Amniotic epithelial cell (primary cell): ENCODE measurements around the gene TBC1D32.
"Not testable (repeated sequence)": the region's sequence is repeated elsewhere in the genome, so short reads cannot be mapped to it uniquely, and the experiment has no call there.

Experiments used
- DNase-seq: peaks from one replicate; pipeline ENCODE4 v3.0.0-alpha.2; 2010; ENCODE audit warnings: low read depth

TBC1D32 gene

DNA sequence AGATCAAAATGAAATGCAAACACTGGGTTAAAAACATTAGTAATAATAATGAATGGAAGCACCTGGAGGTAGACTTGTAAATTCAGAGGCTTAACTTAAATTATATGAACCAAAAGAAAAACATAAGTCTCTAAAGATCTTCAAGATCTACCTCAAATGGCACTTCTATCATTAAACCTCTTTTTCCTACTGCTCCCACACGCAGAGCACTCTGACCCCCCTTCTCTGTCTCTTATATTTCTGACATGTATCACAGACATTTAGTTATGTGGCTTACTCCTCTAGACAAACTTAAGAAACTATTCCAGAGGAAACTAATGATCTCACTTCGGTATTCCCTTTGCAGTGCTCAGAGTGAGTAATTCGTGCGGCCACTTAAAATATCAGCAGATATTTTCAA lies 1.1 kb downstream of the TBC1D32 start:
- DNase-seq = no peak

DNA sequence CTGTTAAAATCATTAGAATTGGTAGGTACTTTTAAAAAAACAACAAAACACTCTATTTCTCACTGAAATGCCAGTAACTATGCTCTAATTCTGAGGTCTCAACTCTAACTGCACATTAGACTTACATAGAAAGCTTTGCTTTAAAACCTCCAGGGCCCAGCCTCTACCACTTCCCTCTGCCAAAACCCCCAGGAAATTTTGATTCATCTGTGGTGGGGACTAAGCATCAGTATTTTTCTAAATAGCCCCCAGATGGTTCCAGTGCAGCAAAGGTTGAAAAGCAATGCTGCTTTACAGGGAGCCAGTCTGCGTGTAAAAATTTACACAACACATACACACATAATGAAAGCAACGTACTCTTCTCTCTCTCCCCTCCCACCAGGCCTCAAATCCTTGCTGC lies 3.8 kb downstream of the TBC1D32 start:
- DNase-seq = no peak

DNA sequence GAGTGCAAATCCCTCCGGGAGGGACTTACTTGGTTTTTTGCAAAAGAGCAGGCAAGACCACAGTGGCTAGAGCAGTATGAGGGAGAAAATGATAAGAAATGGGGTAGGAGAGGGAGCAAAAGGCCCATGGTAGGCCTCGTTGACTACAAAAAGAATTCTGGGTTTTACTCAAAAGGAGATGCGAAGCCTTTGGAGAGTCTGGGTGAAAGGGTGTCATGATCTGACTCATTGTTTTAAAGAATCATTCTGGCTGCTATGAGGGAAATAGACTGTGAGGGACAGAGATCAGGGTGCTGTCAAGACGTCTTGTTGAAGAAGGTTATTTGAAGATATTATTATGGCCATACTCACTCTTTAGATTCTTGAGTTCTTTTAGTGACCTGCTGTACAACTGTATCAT lies 13.0 kb downstream of the TBC1D32 start:
- no peak for DNase-seq

DNA sequence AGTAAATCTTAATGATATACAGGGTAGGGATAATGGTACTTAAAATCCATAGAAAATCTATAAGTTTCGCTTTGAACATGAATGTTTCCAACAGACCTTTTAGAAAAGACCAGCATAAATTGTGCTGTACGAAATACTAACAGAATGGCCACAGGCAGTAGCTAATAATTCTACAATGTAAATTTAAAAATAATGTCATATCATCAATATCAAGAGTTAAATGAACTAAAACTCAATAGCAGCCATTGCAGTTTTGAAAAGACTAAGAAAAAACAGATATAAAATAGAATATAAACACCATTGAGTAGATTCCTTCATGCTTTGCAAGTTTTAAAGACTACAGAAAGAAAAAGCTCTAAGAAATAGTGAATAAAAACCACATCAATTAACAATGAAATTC lies 14.7 kb downstream of the TBC1D32 start:
- no peak for DNase-seq

DNA sequence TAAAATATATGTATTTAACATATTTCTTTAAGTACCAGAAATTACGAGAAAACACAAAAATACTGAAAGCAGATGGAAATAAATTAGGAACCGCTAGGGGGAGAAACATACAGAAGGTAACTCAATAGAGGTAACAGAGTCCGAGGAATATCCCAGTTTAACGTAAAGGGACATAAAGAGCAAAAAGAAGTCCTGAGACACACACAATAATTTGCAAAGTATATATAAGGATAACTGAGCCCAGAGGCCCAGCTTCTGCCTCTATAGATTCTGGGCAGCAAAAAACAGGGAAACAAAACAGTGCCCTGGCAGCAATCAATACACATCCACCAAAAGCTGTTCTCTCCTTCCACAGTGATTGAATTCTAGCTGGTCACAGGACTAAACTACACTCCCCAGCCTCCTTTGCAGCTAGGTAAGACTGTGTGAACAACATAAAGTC lies 15.1 kb downstream of the TBC1D32 start:
- no peak for DNase-seq

DNA sequence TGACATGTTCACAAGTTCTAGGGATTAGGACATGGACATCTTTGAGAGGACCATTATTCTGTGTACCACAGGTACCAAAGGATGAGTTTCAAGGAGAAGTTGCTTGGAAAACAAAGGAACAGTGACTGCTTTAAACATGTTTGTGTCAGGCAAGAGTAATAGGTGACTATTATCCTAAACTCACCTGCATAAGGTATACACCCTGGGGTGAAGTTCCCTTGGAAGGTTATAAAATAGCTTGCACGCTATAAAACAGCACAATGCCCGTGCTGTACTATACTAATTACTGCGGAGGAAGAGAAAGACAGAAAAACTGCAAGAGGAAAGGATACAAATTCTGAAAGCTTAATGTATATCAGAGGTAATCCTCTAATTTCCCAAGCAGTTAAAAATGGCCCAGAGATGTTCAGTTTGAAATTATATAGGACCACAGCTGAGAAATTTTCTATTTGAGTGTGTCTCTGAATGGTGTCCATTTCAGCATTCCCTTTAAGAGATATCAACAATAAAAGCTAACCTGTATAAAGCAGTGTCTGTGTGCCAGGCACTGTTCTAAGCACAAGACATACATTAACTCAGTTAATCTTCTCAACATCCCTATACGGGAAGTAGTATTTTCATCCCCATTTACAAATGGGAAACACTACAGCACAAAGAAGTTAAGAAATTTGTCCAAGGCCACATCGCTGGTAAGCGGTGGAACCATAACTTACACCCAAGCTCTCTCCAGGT lies 19.7 kb downstream of the TBC1D32 start:
- no peak for DNase-seq

DNA sequence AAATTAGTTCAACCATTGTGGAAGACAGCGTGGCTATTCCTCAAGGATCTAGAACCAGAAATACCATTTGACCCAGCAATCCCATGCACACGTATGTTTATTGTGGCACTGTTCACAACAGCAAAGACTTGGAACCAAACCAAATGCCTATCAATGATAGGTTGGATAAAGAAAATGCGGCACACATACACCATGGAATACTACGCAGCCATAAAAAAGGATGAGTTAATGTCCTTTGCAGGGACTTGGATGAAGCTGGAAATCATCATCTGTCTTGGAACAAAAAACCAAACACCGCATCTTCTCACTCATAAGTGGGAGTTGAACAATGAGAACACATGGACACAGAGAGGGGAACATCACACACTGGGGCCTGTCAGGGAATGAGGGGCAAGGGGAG lies 22.5 kb downstream of the TBC1D32 start:
- DNase-seq = not testable (repeated sequence)

DNA sequence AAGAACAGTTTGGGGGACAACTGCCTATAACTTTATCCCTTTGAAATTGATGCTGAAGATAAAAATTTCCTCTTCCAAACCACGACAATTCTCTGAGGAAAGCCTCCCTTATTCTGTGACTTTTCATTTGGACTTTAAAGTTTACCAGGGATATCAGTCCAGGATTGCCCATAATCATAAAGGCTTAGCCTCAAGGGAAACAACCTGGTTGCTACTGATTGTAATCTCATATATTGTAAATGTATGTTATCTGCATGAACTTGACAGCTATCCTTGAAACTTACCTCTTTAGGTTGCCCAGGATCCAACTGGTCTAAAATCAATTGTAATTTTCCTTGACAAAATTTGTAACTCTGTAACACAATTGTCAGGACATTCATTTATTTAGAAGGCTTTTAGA lies 23.8 kb downstream of the TBC1D32 start:
- no peak for DNase-seq

DNA sequence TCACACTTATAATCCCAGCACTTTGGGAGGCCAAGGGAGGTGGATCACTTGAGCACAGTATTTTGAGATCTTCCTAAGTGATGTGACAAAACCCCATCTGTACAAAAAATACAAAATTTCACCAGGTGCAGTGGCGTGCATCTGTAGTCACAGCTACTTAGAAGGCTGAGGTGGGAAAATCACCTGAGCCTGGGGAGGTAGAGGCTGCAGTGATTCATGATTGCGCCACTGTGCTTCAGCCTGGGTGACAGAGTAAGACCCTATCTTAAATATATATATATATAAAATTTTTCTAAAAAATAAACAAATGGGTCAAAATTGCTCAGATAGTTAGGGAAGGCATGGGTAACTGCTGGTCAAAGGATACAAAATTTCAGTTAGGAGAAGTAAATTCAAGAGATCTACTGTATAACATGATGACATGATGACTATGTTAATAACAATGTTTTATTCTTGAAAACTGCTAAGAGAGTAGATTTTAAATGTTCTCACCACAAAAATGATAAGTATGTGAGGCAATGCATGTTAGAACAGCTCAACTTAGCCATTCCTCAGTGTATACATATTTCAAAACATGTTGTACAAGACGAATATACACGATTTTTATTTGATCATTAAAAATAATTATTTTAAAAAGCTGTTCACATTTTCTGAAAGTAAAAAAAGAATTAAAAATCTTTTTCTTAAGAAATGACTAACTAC lies 24.4 kb downstream of the TBC1D32 start:
- DNase-seq = peak; percentile 87

DNA sequence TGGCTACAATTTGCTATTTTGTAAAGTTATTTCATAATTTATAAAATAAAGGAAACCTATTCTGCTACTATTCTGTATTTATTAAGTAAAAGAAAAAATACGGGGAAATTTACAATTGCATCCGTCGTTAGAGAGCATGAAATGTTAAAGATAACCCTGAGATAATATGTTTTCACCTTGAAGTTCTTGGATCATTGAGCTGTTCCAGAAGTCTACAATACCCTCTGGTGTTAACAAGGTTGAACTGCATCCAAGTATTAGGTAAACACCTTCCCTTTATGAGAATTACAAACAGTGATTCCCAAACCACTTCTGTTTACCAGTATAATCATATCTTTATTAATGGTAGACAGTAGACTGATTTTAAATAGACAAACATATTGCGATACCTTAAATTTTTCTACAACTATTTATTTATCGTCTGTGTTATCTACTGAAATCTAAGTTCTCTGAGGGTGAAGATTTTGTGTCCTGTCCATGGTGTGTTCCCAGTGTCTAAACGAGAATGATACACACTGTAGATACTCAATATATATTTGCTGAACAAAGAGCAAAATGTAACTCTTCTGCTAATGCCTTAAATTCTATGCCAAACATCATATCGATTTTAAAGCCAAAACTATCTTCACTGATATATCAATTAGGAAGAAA lies 28.2 kb downstream of the TBC1D32 start:
- peak; percentile 51 for DNase-seq

DNA sequence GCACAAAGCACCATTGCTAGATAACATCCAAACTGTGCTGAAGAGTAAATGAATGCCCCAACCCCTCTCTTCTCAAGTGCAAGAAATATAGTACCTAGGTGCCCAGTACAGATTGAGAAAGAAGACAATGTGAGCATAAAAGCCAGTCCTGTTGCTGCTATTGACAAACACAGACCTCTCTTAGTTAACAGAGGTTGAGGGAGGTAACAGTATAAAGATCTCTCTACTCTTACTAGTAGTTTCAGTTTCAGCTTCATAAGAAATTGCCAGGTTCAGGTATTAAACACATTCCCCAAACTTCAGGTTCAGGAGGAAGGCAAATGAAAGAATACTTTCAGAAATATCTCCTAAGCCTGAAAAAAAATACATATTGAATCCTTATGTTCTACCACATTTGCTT lies 31.4 kb downstream of the TBC1D32 start:
- no peak for DNase-seq

DNA sequence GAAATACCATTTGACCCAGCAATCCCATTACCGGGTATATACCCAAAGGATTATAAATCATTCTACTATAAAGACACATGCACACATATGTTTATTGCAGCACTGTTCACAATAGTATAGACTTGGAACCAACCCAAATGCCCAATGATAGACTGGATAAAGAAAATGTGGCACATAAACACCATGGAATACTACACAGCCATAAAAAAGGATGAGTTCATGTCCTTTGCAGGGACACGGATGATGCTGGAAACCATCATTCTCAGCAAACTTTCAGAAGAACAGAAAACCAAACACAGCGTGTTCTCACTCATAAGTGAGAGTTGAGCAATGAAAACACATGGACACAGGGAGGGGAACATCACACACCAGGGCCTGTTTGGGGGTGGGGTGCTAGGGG lies 33.1 kb downstream of the TBC1D32 start:
- DNase-seq = not testable (repeated sequence)

DNA sequence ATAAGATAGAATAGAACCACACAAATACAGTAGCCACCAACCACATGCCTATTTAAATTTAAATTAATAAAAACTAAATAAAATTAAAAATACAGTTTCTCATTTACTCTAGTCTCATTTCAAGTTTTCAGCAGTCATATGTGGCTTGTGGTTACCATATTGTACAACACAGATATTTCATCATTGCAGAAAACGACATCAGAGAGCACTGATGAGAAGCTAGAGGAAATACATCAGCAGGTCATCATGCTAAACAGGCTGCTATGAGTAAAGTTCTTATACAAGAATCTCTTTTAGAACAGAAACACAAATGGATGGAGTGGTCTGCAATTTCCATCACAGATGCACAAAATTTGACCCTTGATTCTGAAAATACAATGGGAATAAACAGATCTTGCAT lies 36.6 kb downstream of the TBC1D32 start:
- DNase-seq = peak; percentile 72

DNA sequence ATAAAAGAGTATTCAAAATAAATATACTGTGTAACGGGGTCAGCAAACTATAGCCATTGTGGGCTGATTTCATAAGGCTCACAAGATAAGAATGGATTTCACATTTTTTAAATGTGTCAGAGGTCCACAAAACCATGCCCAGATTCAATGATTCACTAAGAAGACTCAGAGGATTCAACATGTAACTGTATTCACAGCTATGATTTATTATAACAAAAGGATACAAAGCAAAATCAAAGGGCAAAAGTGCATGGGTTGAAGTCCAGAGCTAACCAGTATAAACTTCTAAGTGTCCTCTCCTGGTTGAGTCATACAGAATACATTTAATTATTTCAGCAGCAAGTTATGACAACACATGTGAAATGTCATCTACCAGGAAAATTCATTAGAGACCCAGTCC lies 49.2 kb downstream of the TBC1D32 start:
- DNase-seq = peak; percentile 96

DNA sequence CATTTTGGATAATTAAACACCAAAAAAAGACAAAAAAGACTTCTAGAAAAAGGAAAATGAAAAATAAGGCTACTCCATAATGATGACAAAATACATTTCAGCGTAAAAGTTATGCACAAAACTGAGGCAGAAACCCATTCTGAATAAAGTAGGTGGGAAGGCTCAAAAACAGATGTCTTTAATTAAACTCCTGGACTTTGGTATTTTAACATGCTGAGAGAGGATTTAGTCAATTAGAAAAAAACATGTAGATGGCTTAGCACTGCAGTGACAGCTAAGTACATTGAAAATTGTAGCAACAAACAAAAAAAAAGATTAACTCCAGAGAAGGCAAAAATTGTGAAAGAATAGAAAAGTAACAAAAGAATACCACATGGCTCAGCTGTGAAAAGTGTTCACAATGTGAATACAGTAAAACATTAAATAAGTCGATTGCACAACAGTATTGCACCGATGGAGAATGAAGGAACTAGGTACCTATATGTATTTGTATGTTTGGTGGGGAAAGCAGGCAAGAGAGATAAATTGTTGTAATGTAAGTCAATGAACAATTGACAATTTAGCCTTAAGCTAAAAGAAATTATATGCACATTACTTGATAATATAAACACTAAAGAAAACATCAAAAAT lies 59.5 kb downstream of the TBC1D32 start:
- DNase-seq = no peak

DNA sequence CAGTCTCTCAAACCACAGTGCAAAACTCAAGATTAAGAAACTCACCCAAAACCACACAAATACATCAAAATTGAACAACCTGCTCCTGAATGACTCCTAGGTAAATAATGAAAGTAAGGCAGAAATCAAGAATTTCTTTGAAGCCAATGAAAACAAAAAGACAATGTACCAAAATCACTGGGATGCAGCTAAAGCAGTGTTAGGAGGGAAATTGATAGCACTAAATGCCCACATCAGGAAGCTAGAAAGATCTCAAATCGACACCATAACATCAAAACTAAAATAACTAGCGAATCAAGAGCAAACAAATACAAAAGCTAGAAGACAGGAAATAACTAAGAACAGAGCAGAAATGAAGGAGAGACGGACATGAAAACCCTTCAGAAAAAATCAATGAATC lies 70.5 kb downstream of the TBC1D32 start:
- DNase-seq = no peak

DNA sequence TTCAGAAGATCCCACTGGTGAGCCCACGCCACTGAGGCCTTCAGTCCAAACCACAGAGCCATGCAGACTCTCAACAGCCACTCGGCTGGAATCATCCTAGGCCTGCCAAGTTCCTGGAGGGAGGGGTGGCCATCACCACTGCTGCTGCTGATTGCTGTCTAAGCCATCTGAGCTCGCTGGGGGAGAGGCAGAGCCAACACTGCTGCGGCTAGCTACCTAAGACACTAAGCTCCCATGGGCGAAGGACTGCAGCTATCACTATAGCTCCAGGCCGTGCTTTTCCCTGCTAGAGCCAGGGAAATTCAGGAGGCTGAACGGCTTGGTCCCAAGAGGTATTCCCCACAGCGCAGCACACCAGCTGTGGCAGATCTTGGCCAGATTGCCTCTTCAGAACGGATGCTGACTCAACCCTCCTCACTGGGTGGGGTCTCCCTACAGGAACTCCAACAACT lies 73.6 kb downstream of the TBC1D32 start:
- DNase-seq = peak; percentile 11

DNA sequence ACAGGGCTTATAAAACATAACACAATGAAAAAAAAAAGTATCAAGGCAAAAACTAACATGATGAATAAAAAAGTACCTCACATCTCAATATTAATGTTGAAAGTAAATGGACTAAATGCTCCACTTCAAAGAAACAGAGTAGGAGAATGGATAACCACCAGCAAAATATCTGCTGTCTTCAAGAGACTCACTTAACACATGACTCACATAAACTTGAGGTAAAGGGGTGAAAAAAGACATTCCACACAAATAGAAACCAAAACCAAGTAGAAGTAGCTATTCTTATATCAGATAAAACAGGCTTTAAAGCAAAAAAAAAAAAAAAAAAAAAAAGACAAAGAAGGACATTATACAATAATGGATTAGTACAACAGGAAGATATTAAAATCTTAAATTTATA lies 86.9 kb downstream of the TBC1D32 start:
- DNase-seq = peak; percentile 71

DNA sequence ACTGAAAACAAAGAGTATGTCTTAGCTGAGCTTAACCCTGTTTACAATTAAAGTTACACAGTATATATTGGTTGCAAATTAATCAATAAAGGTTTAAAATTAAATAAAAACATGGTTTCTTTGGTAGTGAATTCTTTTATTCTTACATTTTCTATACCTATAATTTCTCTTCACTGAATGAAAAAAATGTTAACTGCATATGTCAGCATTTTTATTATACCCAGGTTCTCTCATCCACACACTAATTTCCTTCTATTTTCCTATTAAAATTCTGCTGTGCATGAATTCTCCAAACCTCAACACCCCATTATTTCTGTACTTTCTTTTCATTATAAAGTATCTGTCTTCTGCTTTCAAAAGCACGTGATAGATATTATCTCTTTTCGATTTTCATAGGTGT lies 91.9 kb downstream of the TBC1D32 start:
- no peak for DNase-seq

DNA sequence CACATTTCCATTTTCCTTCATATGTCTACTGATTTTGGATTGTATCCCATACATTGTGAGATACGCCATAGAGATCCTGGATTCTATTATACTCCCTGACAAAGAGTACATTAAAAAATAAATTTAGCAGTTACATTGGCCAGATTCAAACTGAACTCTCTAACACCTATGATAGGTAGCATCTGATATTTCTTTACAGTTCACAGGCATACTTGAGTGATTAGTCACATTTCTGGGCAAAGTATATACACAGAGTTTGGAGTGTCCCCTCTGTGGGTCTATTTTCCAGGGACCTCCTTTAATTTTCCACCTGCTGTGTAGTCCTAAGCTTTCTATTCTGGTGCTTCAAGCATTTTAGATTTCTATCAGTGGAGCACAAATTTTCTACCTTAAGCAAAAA lies 96.4 kb downstream of the TBC1D32 start:
- no peak for DNase-seq

DNA sequence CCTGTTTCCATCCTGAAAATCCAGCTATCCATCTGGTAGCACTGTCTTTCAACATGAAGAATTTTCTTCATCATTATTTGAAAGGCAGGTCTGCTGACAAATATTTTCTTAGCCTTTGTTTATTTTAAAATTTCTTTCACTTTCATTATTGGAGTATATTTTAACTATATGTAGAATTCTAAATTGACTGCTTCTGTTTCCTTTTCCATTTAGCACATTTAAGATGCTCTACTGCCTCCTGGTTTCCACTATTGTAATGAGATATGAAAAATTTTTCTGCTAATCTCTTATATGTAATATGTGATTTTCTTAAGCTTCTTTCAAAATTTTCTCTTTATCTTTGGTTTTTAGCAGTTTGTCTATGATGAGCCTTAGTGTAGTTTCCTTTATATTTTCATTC lies 97.3 kb downstream of the TBC1D32 start:
- no peak for DNase-seq

DNA sequence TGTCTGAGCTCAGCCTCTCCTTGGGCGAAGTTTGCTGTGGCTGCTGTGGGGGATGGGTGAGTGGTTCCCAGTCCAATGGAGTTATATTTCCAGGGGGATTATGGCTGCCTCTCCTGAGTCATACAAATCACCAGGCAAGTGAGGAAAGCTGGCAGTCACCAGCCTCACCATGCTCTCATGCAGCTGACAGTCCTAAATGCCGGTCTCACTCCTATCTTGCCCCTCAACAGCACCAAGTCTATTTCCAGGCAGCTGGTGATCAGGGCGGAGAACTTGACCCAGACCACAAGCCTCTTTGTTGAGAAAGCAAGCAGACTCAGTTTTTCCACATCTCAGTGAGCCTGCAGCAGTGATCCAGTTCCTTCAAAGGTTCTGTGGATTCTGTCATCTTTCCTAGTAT lies 98.9 kb downstream of the TBC1D32 start:
- no peak for DNase-seq

DNA sequence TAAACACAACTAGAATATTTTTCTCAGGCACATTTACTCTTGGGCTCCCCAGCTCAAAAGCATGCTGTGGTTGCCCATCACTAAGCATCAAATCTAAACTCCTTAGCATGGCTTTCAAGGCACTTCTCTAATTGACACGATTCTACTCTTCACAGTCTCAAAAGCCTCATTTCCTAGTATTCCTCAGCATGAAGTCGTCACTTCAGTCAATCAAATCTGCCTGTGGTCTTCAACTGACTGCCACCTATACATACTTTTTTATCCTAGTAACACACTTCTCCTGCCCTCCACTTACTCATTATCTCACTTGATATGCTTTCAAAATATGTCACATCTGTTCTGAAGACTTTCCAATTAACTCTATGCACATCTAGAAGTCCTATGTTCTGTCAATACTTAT lies 110.3 kb downstream of the TBC1D32 start:
- no peak for DNase-seq
